Activated CD4-positive, alpha-beta memory T cell treated with anti-CD3 and anti-CD28 coated beads, Interleukin-2, amount 10 ng/mL, durations not matched to agents 7 days and 5 days (primary cell): ENCODE data around the gene SLC10A1. TPM values are rescaled to one million over a fixed set of nuclear protein-coding genes. Genes with fewer than 3 reads are reported as not detected.
"Not testable (repeated sequence)": the region's sequence is repeated elsewhere in the genome, so short reads cannot be mapped to it uniquely, and the experiment has no call there.

Experiments
- CTCF ChIA-PET: fragments of 350-600 bp; sonication (Branson Sonifier 250); formaldehyde crosslinking; loops from one replicate; lab custom pipeline; 2021; ENCODE audit warnings: antibody characterized with exemption, inconsistent platforms; lab: Charles Lee
- POLR2A ChIA-PET: fragments of 350-600 bp; sonication (Branson Sonifier 250); formaldehyde crosslinking; loops from one replicate; lab custom pipeline; 2021; ENCODE audit warnings: antibody characterized with exemption; lab: Charles Lee
- DNase-seq: peaks from one replicate; pipeline ENCODE4 v3.0.0-alpha.2; 2020
- H3K27ac Mint-ChIP-seq: one replicate; pipeline ENCODE4 v1.8.0; 2021; ENCODE audit warnings: mild to moderate bottlenecking, mixed read lengths
- H3K27me3 Mint-ChIP-seq: one replicate; pipeline ENCODE4 v1.8.0; 2021; ENCODE audit warnings: mixed read lengths
- H3K36me3 Mint-ChIP-seq: one replicate; pipeline ENCODE4 v1.8.0; 2021; ENCODE audit warnings: low read depth, mixed read lengths
- H3K4me1 Mint-ChIP-seq: one replicate; pipeline ENCODE4 v1.8.0; 2021; ENCODE audit warnings: mixed read lengths
- H3K4me3 Mint-ChIP-seq: one replicate; pipeline ENCODE4 v1.8.0; 2021; ENCODE audit warnings: mild to moderate bottlenecking, mixed read lengths
- H3K9me3 Mint-ChIP-seq: one replicate; pipeline ENCODE4 v1.8.0; 2021; ENCODE audit warnings: mixed read lengths
- total RNA-seq, 2 experiments: library from RNA; stranded (reverse); gene quantifications; one replicate each; pipeline ENCODE4 v1.2.3, GENCODE V29; 2021

SLC10A1 gene
- total RNA-seq, 2 experiments from 2014 or later: not detected

GRCh38 chr14:69755784-69756183, 41.3 kb downstream of the SLC10A1 start:
- no peak overlapping the region for H3K27ac Mint-ChIP-seq
- H3K4me3 Mint-ChIP-seq: no peak overlapping the region
- POLR2A ChIA-PET: interaction anchor here (0.6 to 3.0 kb wide), 3 partner anchors 11 to 144 kb away, joined by 3 to 24 read pairs (median 3); partner anchors contain the start of gene SRSF5

GRCh38 chr14:69755296-69755695, 41.7 kb downstream of the SLC10A1 start:
- no peak for DNase-seq
- Mint-ChIP-seq H3K27ac (no peak overlapping the region), H3K36me3 (no peaks in the 10 kb centered on the region), H3K27me3 (no peaks in the 10 kb centered on the region), H3K9me3 (no peaks in the 10 kb centered on the region), H3K4me1 (peaks cover 13% of the 10 kb centered on the region), H3K4me3 (no peak overlapping the region)
- POLR2A ChIA-PET: interaction anchor here (3.0 kb wide), 1 partner anchor 11 kb away, joined by 24 read pairs; the partner anchor contains the start of gene SRSF5
- CTCF ChIA-PET: interaction anchor here (0.9 kb wide), 1 partner anchor 11 kb away, joined by 3 read pairs; the partner anchor contains the start of gene SRSF5

More at GRCh38 chr14:69755784-69756183, 41.3 kb downstream of the SLC10A1 start:
- DNase-seq: no peak
- no peaks in the 10 kb centered on the region for H3K27me3 Mint-ChIP-seq
- peaks cover 13% of the 10 kb centered on the region for H3K4me1 Mint-ChIP-seq
- H3K36me3 Mint-ChIP-seq: no peaks in the 10 kb centered on the region
- CTCF ChIA-PET: interaction anchor here (0.9 kb wide), 1 partner anchor 11 kb away, joined by 3 read pairs; the partner anchor contains the start of gene SRSF5
- no peaks in the 10 kb centered on the region for H3K9me3 Mint-ChIP-seq

GRCh38 chr14:69754487-69754886, 42.6 kb downstream of the SLC10A1 start:
- CTCF ChIA-PET: no interaction called here
- H3K4me1 Mint-ChIP-seq: peaks cover 13% of the 10 kb centered on the region
- no peak overlapping the region for H3K4me3 Mint-ChIP-seq
- no peak overlapping the region for H3K27ac Mint-ChIP-seq
- H3K9me3 Mint-ChIP-seq: no peaks in the 10 kb centered on the region
- no peak for DNase-seq
- POLR2A ChIA-PET: interaction anchor here (3.0 kb wide), 1 partner anchor 12 kb away, joined by 24 read pairs; the partner anchor contains the start of gene SRSF5
- no peaks in the 10 kb centered on the region for H3K36me3 Mint-ChIP-seq
- no peaks in the 10 kb centered on the region for H3K27me3 Mint-ChIP-seq

GRCh38 chr14:69753860-69754259, 43.2 kb downstream of the SLC10A1 start:
- no peak for DNase-seq
- ChIA-PET CTCF (interaction anchor here (0.9 kb wide), 1 partner anchor 274 kb away, joined by 3 read pairs; no protein-coding TSS in a partner anchor), POLR2A (interaction anchor here (3.0 kb wide), 1 partner anchor 13 kb away, joined by 24 read pairs; the partner anchor contains the start of gene SRSF5)
- no peaks in the 10 kb centered on the region for H3K27me3 Mint-ChIP-seq
- H3K4me3 Mint-ChIP-seq: no peak overlapping the region
- H3K27ac Mint-ChIP-seq: no peak overlapping the region
- peaks cover 13% of the 10 kb centered on the region for H3K4me1 Mint-ChIP-seq
- no peaks in the 10 kb centered on the region for H3K9me3 Mint-ChIP-seq
- no peaks in the 10 kb centered on the region for H3K36me3 Mint-ChIP-seq

- DNase-seq: no peak
- Mint-ChIP-seq H3K9me3 (no peaks in the 10 kb centered on the region), H3K4me1 (peaks cover 13% of the 10 kb centered on the region), H3K27me3 (no peaks in the 10 kb centered on the region), H3K4me3 (no peak overlapping the region), H3K27ac (no peak overlapping the region), H3K36me3 (no peaks in the 10 kb centered on the region)
- POLR2A ChIA-PET: interaction anchor here (1.0 to 2.1 kb wide), 2 partner anchors 14 to 1056 kb away, joined by 3 to 6 read pairs; partner anchors contain the start of gene SRSF5
- CTCF ChIA-PET: interaction anchor here (0.8 kb wide), 1 partner anchor 154 kb away, joined by 4 read pairs; no protein-coding TSS in a partner anchor
Observed at GRCh38 chr14:69752773-69753172, 44.3 kb downstream of the SLC10A1 start.

- H3K27me3 Mint-ChIP-seq: no peaks in the 10 kb centered on the region
- H3K9me3 Mint-ChIP-seq: no peaks in the 10 kb centered on the region
- H3K36me3 Mint-ChIP-seq: no peaks in the 10 kb centered on the region
- peaks cover 14% of the 10 kb centered on the region for H3K4me1 Mint-ChIP-seq
- DNase-seq: no peak
- H3K27ac Mint-ChIP-seq: no peak overlapping the region
- ChIA-PET POLR2A (interaction anchor here (0.7 to 1.3 kb wide), 2 partner anchors 10 to 16 kb away, joined by 3 to 4 read pairs; partner anchors contain the start of gene SRSF5), CTCF (no interaction called here)
- H3K4me3 Mint-ChIP-seq: no peak overlapping the region
Observed at GRCh38 chr14:69750495-69750894, 46.5 kb downstream of the SLC10A1 start.

- Mint-ChIP-seq H3K4me1 (peaks cover 9% of the 10 kb centered on the region), H3K9me3 (no peaks in the 10 kb centered on the region), H3K27ac (no peak overlapping the region), H3K36me3 (no peaks in the 10 kb centered on the region), H3K27me3 (no peaks in the 10 kb centered on the region), H3K4me3 (no peak overlapping the region)
- ChIA-PET POLR2A (interaction anchor here (0.7 kb wide), 1 partner anchor 17 kb away, joined by 4 read pairs; the partner anchor contains the start of gene SRSF5), CTCF (no interaction called here)
- no peak for DNase-seq
Observed at GRCh38 chr14:69749956-69750355, 47.1 kb downstream of the SLC10A1 start.

GRCh38 chr14:69741055-69741454, 56.0 kb downstream of the SLC10A1 start:
- Mint-ChIP-seq H3K36me3 (peaks cover 3% of the 10 kb centered on the region), H3K27me3 (peaks cover under 1% of the 10 kb centered on the region), H3K27ac (no peak overlapping the region), H3K4me3 (no peak overlapping the region), H3K9me3 (peaks cover 8% of the 10 kb centered on the region), H3K4me1 (peaks cover 2% of the 10 kb centered on the region)
- ChIA-PET CTCF (no interaction called here), POLR2A (no interaction called here)
- DNase-seq: no peak

- H3K27me3 Mint-ChIP-seq, H3K4me1 Mint-ChIP-seq, H3K4me3 Mint-ChIP-seq, DNase-seq, H3K9me3 Mint-ChIP-seq, POLR2A ChIA-PET, H3K27ac Mint-ChIP-seq, H3K36me3 Mint-ChIP-seq: not testable (repeated sequence)
- CTCF ChIA-PET: interaction anchor here (1.2 kb wide), 1 partner anchor 152 kb away, joined by 3 read pairs; no protein-coding TSS in a partner anchor
Observed at GRCh38 chr14:69736405-69736804, 60.6 kb downstream of the SLC10A1 start.

GRCh38 chr14:69731919-69732598, 65.0 kb downstream of the SLC10A1 start:
- H3K4me1 Mint-ChIP-seq: peaks cover 31% of the 10 kb centered on the region
- H3K27ac Mint-ChIP-seq, POLR2A ChIA-PET, H3K4me3 Mint-ChIP-seq, DNase-seq, H3K36me3 Mint-ChIP-seq, H3K9me3 Mint-ChIP-seq, H3K27me3 Mint-ChIP-seq: not testable (repeated sequence)
- CTCF ChIA-PET: interaction anchor here (0.7 to 1.7 kb wide), 3 partner anchors 45 to 326 kb away, joined by 3 to 6 read pairs (median 4); no protein-coding TSS in a partner anchor

- ChIA-PET CTCF (interaction anchor here (0.8 to 4.0 kb wide), 16 partner anchors 16 to 156 kb away, joined by 3 to 56 read pairs (median 5); partner anchors contain the start of gene SRSF5), POLR2A (interaction anchor here (1.1 to 3.4 kb wide), 4 partner anchors 11 to 123 kb away, joined by 4 to 21 read pairs (median 14); partner anchors contain the start of genes SRSF5 and SUSD6)
- H3K9me3 Mint-ChIP-seq: no peaks in the 10 kb centered on the region
- peaks cover 46% of the 10 kb centered on the region for H3K4me1 Mint-ChIP-seq
- H3K36me3 Mint-ChIP-seq: no peaks in the 10 kb centered on the region
- H3K27me3 Mint-ChIP-seq: no peaks in the 10 kb centered on the region
- no peak overlapping the region for H3K4me3 Mint-ChIP-seq
- H3K27ac Mint-ChIP-seq: peak overlapping the region; percentile 19
- DNase-seq: no peak
Observed at GRCh38 chr14:69727860-69728259, 69.2 kb downstream of the SLC10A1 start.

- Mint-ChIP-seq H3K4me3 (peak overlapping the region; percentile 66), H3K4me1 (peaks cover 46% of the 10 kb centered on the region), H3K9me3 (no peaks in the 10 kb centered on the region), H3K27ac (peak overlapping the region; percentile 22), H3K36me3 (no peaks in the 10 kb centered on the region), H3K27me3 (no peaks in the 10 kb centered on the region)
- CTCF ChIA-PET: interaction anchor here (0.6 to 4.0 kb wide), 30 partner anchors 9 to 179 kb away, joined by 3 to 56 read pairs (median 4); partner anchors contain the start of genes SRSF5 and SUSD6
- POLR2A ChIA-PET: interaction anchor here (0.6 to 3.4 kb wide), 7 partner anchors 10 to 122 kb away, joined by 3 to 21 read pairs (median 4); partner anchors contain the start of genes SRSF5 and SUSD6
- DNase-seq: peak; percentile 84
Observed at GRCh38 chr14:69726761-69727511, 70.1 kb downstream of the SLC10A1 start.
